Pancreas (tissue), 10 donors: ENCODE results near the gene GJC1. TPM values are rescaled to one million over a fixed set of nuclear protein-coding genes. Genes with fewer than 3 reads are reported as not detected.

Experiments used
- ATAC-seq, 4 donors: fragments of 200-7000 bp; cut with Tn5 transposase; one replicate each; pipeline versions ENCODE4 v1.8.0 to v1.9.1; 2020; ENCODE audit warnings: mild to moderate bottlenecking in 4 of 4, moderate library complexity in 4 of 4
- DNase-seq, 6 donors: peaks; one replicate each; pipeline ENCODE4 v3.0.0-alpha.2; 2020
- FAIRE-seq: peaks from 2 replicates; lab custom pipeline; 2012; peaks lifted over from hg19 to GRCh38; lab: Jason Lieb, UNC
- H3K27ac ChIP-seq, 4 donors: fragments of 200-600 bp; sonication (generic); 1 replicate in 3 of 4; 2 replicates in 1 of 4; pipeline versions ENCODE4 v1.5.0 to v1.8.0; 2020
- H3K27me3 ChIP-seq, 4 donors: fragments of 200-600 bp; one replicate each; pipeline ENCODE4 v1.8.0; 2021
- H3K36me3 ChIP-seq, 3 donors: fragments of 200-600 bp; sonication (generic) in 1 of 3; one replicate each; pipeline versions ENCODE4 v1.5.0 to v1.8.0; 2020 to 2021
- H3K4me1 ChIP-seq, 3 donors: fragments of 200-600 bp; one replicate each; pipeline ENCODE4 v1.8.0; 2021
- H3K4me3 ChIP-seq, 4 donors: fragments of 200-600 bp; sonication (generic) in 2 of 4; one replicate each; pipeline versions ENCODE4 v1.5.0 to v1.8.0; 2020 to 2021
- H3K9me3 ChIP-seq, 4 donors: fragments of 200-600 bp; one replicate each; pipeline ENCODE4 v1.8.0; 2021
- WGBS, 2 donors: extraction: QIAGEN DNeasy Blood & Tissue Kit; methylation state at CpG; one replicate each; pipeline ENCODE4 v1.1.7; 2013; 5-methylcytosine and 5-hydroxymethylcytosine counted together
- intact Hi-C, 3 donors: fragments of 100-400 bp; cut with DNase I; formaldehyde crosslinking; loops; one replicate each; pipeline versions ENCODE4 v1.11.1 to v1.14.2; 2022
- polyA plus RNA-seq, 2 donors: library from polyadenylated mRNA; stranded (reverse); fragments of 200-250 nt; gene quantifications; one replicate each; pipeline ENCODE4 v1.2.3, GENCODE V29; 2013
- total RNA-seq, 6 donors: library from RNA; stranded (reverse); fragmentation: NEBNext Ultra II Directional in 4 of 6; extraction: Animal tissue kit (Norgen Biotek cat#: 25700) in 4 of 6; gene quantifications; one replicate each; pipeline versions ENCODE4 v1.2.1 to v1.2.4, GENCODE V29; 2021 to 2023
- TF ChIP-seq, protein P1 (sequence below), 4 donors: fragments of 200-600 bp; sonication (generic) in 3 of 4; IDR thresholded peaks; one replicate each; pipeline versions ENCODE4 v1.5.0 to v1.8.0; 2021; ENCODE audit warnings: antibody characterized with exemption in 4 of 4
- donor health status: healthy with polysubstance abuse.
- donor health status: DM: no; HTN: no; CAD: no; lungs with moderate emphysema.
- donor health status: DM: no; HTN: no; CAD: no.
- donor health status: control.
- donor health status: control.
- donor health status: Bipolar disorder and iron deficiency.
- donor health status: DM: yes; HTN: yes; CAD: no.
- donor health status: DM: no; HTN: no; CAD: no.
- donor health status: DM: no; HTN: no; CAD: no.
- donor health status: DM: yes; HTN: yes; CAD: no.

The GJC1 gene
- total and polyA plus RNA-seq, 8 donors: 0.58 to 3.1 (median 1.1) TPM

DNA sequence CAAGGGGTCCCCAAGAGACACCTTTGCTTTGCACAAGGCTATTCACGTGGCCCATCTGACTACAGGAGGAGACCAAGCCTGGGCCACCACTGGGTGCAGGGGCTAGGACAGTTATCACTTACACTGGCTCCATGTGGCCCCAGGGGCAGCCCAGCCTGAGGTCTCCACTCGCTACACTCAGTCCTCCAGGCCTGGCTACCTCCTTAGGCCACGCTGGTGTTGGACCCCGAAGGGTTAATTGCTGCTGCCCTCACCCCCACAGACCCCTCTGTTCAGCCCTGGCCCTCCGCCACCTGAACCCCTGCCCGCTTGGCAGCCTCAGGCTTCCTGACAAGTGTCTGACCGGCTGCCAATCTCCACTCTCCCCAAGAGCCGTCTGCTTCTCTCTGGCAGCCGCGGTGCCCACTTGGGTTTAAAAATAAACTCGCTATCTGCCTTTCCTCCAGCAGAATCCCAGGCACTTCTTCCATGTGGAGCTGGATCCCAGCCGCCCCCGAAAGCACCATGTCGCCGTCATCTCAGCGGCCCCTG is 43.5 kb downstream of the GJC1 start:
- DNase-seq: peak in 2 of 6 donors; percentile 23 to 52

GRCh38 chr17:44785921-44786320 is 44.2 kb downstream of the GJC1 start:
- Histone ChIP-seq H3K4me3 (no peak overlapping the region), H3K27ac (no peak overlapping the region), H3K9me3 (no peaks in the 10 kb centered on the region), H3K36me3 (no peaks in the 10 kb centered on the region), H3K27me3 (peaks cover 0 to 3% (median 0%) of the 10 kb centered on the region in 4 donors), H3K4me1 (no peaks in the 10 kb centered on the region)
- no peak for FAIRE-seq
- 76 to 81% methylated on average over 7 of the region's 7 CpGs for WGBS, 2 donors
- DNase-seq: peak in 1 of 6 donors; percentile 34
- ATAC-seq: no peak
- intact Hi-C loops: no loop called here
- TF ChIP-seq, protein P1, sequence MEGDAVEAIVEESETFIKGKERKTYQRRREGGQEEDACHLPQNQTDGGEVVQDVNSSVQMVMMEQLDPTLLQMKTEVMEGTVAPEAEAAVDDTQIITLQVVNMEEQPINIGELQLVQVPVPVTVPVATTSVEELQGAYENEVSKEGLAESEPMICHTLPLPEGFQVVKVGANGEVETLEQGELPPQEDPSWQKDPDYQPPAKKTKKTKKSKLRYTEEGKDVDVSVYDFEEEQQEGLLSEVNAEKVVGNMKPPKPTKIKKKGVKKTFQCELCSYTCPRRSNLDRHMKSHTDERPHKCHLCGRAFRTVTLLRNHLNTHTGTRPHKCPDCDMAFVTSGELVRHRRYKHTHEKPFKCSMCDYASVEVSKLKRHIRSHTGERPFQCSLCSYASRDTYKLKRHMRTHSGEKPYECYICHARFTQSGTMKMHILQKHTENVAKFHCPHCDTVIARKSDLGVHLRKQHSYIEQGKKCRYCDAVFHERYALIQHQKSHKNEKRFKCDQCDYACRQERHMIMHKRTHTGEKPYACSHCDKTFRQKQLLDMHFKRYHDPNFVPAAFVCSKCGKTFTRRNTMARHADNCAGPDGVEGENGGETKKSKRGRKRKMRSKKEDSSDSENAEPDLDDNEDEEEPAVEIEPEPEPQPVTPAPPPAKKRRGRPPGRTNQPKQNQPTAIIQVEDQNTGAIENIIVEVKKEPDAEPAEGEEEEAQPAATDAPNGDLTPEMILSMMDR (IDR thresholded peaks at IDR 0.05): no peak

More for the DNA sequence above, 43.5 kb downstream of the GJC1 start:
- ATAC-seq: no peak
- Histone ChIP-seq H3K27ac (no peak overlapping the region), H3K36me3 (no peaks in the 10 kb centered on the region), H3K4me3 (no peak overlapping the region), H3K9me3 (no peaks in the 10 kb centered on the region), H3K4me1 (no peaks in the 10 kb centered on the region), H3K27me3 (peaks cover 0 to 3% (median 0%) of the 10 kb centered on the region in 4 donors)
- 25 to 29% methylated on average over 16 of the region's 16 CpGs for WGBS, 2 donors
- TF ChIP-seq, protein P1 (IDR thresholded peaks at IDR 0.05): no peak
- intact Hi-C loops: no loop called here
- no peak for FAIRE-seq

- no peaks in the 10 kb centered on the region for H3K9me3 ChIP-seq
- no peak for DNase-seq
- intact Hi-C loops: loop anchor here in 1 of 3 donors (5.0 kb wide), 1 partner anchor 80 kb away; no protein-coding TSS in a partner anchor
- H3K27ac ChIP-seq: no peak overlapping the region
- H3K4me3 ChIP-seq: no peak overlapping the region
- ATAC-seq: no peak
- WGBS, 2 donors: 61 to 65% methylated on average over 11 of the region's 11 CpGs
- H3K36me3 ChIP-seq: no peaks in the 10 kb centered on the region
- H3K27me3 ChIP-seq: no peaks in the 10 kb centered on the region
- TF ChIP-seq, protein P1 (IDR thresholded peaks at IDR 0.05): no peak
- no peak for FAIRE-seq
- H3K4me1 ChIP-seq: no peaks in the 10 kb centered on the region
These were observed 47.7 kb downstream of the GJC1 start for GRCh38 chr17:44782326-44782850.

DNA sequence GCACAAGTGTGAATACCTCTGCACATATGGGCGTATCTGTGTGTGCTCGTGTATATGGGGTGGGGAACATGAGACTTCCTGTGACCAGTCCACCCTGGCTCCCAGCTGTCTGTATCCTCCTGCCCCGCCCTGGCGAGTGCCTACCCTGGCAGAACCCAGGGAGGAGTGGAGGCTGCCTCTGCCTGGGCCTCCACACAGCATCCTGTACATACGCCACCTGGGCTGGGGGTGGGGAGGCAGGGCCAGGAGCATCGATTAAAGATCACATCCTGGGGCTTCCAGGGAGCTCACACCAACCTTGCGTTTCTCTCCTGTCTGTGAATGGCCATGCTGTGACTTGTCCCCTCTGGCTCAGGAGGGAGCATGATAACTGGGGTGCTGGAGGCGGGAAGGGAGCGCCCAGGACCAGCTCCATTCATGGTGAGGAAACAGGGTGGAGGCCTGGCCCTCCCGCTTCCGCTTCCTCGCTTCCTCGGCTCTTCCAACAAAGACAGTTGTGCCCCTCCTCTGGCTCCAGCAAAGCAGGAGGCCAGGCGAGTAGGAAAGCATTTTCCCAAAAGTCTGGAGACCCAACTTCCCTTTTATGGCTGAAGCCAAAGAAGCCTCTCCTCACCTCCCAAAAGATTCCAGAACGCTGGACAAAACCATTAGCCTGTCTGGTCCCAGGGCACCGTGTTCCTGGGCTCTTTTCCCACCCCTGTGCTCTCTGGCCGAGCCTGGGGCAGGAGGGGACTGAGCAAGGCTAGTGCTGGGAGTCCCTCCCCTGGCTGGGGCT is 48.3 kb downstream of the GJC1 start:
- WGBS, 2 donors: 61 to 75% methylated on average over 17 of the region's 17 CpGs
- no peak overlapping the region for H3K27ac ChIP-seq
- intact Hi-C loops: loop anchor here in 1 of 3 donors (5.0 kb wide), 1 partner anchor 81 kb away; no protein-coding TSS in a partner anchor
- H3K4me3 ChIP-seq: no peak overlapping the region
- H3K27me3 ChIP-seq: no peaks in the 10 kb centered on the region
- no peak for ATAC-seq
- TF ChIP-seq, protein P1 (IDR thresholded peaks at IDR 0.05): no peak
- H3K4me1 ChIP-seq: no peaks in the 10 kb centered on the region
- FAIRE-seq: no peak
- peak in 2 of 6 donors; percentile 34 to 61 for DNase-seq
- H3K36me3 ChIP-seq: no peaks in the 10 kb centered on the region
- H3K9me3 ChIP-seq: no peaks in the 10 kb centered on the region
